ENCODE results near the gene SCO2.

SCO2 gene

DNA sequence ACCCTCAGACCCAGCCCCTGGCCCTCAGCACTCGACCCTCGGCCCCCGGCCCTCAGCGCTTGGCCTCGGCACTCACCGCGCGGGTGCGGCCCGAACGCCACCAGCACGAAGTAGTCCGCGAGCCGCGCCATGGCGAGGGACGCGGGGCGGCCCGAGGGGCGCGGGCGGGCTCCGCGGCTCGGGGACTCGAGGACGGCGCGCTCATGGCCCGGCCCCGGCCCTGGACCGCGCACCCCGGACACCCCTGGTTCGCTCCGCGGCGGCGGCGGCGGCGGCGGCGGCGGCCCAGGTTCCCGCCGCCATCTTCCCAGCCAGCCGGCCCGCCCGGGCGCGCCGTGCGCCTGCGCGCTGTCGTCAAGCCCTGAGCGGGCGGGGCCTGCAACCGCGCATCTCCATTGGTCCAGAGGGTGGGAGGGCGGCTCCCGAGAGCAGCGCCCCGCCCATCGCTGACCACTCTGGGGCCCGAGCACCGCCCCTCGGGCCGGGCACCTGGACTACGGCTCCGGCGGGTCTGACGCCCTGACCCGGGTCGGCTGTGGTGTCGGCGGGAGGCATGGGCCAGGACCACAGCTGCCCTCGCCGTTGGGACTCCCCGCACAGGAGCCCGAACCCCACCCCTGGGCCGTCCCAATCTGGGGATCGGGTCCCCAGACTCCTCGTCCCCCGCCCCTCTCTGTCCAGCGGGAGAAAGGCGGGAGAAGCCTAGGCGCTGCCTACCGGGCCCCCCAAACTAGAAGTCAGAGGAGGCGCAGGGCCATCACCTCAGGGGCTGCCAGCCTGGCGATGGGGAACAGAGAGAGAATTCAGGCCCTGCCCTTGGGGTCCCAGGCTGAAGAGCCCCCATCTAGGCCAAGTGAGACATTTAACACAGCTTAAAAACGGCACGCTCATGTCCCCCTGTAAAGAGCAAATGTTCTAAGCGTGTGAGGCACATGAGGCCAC lies 50.4 kb downstream of the SCO2 start, which contains the start of gene SBF1:
TSS of gene SBF1 (minus strand) at position 326 of the 942 bp plus-strand sequence. CDS start at position 131, 195 bp downstream.
- peak; percentile 75 for DNase-seq

DNA sequence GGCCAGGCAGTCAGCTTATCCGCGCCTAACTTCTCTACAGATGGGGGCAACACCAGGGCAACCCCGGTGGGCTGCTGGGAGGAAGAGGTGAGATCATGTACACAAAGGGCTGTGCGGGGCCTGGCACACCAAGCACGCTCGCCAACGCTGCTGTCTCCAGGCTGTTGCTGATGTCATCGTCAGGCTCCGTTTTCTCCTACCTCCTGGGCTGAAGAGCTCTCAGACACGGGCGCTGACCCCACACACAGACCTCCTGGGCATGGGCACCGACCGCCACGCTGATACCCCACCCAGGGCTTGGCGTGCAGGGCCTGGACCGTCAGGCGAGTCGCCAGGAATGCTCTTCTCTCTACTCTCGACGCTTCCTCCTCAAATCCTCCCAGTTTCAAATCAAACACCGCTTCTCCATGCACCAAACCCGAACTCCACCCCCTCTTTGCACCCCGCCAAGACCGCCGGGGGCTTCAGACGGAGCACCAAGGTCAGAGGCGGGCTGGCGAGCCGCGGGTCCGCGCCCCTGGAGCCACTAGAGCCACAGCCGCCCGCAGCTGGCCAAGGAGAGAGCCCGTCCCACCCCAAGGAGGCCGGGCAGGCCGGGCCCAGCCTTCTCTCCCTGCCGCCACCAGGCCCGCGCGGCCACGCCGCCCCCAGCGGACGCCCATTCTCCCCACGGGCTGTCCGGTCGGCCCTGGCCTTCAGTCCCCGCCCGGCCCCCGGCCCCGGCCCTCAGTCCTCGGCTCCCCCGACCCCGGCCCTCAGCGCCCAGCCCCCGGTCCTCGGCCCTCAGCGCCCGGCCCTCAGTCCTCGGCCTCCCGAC lies 51.3 kb downstream of the SCO2 start:
- no peak for DNase-seq

Measured in NK-92 treated with Interleukin-12 subunit alpha and Interleukin-12 subunit beta, amount 100 ng/mL, for 24 hours (cell line).